Suprapubic skin (tissue), 4 donors: ENCODE measurements around the gene CC2D2A. TPM values are rescaled to one million over a fixed set of nuclear protein-coding genes. Genes with fewer than 3 reads are reported as not detected.

Source experiments
- DNase-seq, 2 donors: peaks; one replicate each; pipeline ENCODE4 v3.0.0-alpha.2; 2019; ENCODE audit warnings: low spot score in 2 of 2
- H3K27ac ChIP-seq: fragments of 200-600 bp; sonication (generic); one replicate; pipeline ENCODE4 v1.5.1; 2019
- H3K27me3 ChIP-seq: fragments of 200-600 bp; sonication (generic); one replicate; pipeline ENCODE4 v1.5.1; 2019
- H3K36me3 ChIP-seq: fragments of 200-600 bp; sonication (generic); one replicate; pipeline ENCODE4 v1.5.1; 2019
- H3K4me1 ChIP-seq: fragments of 200-600 bp; sonication (generic); one replicate; pipeline ENCODE4 v1.5.1; 2019
- H3K4me3 ChIP-seq: fragments of 200-600 bp; sonication (generic); one replicate; pipeline ENCODE4 v1.5.1; 2019; ENCODE audit warnings: mild to moderate bottlenecking
- H3K9me3 ChIP-seq: fragments of 200-600 bp; sonication (generic); one replicate; pipeline ENCODE4 v1.5.1; 2019
- EP300 ChIP-seq: sonication (generic); formaldehyde crosslinking; IDR thresholded peaks from one replicate; pipeline ENCODE4 v1.6.1; 2017; ENCODE audit warnings: antibody characterized with exemption
- POLR2A ChIP-seq, 2 donors: fragments of 450-650 bp; IDR thresholded peaks; one replicate each; pipeline ENCODE4 v1.6.1; 2017; ENCODE audit warnings: antibody characterized with exemption in 2 of 2, mild to moderate bottlenecking in 2 of 2, moderate library complexity in 2 of 2
- POLR2AphosphoS5 ChIP-seq, 3 donors: sonication (generic); formaldehyde crosslinking; IDR thresholded peaks; one replicate each; pipeline ENCODE4 v1.6.1; 2017; ENCODE audit warnings: antibody characterized with exemption in 3 of 3
- WGBS: methylation state at CpG from one replicate; pipeline ENCODE4 v1.1.5; 2018; 5-methylcytosine and 5-hydroxymethylcytosine counted together
- total RNA-seq, 4 donors: library from RNA; depleted of rRNA; stranded (reverse); fragments of >200 nt; gene quantifications; one replicate each; pipeline ENCODE4 v1.1.0, GENCODE V29; 2016
- TF ChIP-seq, protein P1 (sequence below), 2 donors: fragments of 200-600 bp in 1 of 2; fragments of 450-650 bp in 1 of 2; sonication (generic) in 1 of 2; IDR thresholded peaks; one replicate each; pipeline ENCODE4 v1.5.1; 2016 to 2019; ENCODE audit warnings: antibody characterized with exemption in 2 of 2, mild to moderate bottlenecking in 1 of 2, moderate library complexity in 1 of 2

CC2D2A gene
- total RNA-seq, 4 donors from 2014 or later: 2.8 to 12.5 (median 7.9) TPM

DNA sequence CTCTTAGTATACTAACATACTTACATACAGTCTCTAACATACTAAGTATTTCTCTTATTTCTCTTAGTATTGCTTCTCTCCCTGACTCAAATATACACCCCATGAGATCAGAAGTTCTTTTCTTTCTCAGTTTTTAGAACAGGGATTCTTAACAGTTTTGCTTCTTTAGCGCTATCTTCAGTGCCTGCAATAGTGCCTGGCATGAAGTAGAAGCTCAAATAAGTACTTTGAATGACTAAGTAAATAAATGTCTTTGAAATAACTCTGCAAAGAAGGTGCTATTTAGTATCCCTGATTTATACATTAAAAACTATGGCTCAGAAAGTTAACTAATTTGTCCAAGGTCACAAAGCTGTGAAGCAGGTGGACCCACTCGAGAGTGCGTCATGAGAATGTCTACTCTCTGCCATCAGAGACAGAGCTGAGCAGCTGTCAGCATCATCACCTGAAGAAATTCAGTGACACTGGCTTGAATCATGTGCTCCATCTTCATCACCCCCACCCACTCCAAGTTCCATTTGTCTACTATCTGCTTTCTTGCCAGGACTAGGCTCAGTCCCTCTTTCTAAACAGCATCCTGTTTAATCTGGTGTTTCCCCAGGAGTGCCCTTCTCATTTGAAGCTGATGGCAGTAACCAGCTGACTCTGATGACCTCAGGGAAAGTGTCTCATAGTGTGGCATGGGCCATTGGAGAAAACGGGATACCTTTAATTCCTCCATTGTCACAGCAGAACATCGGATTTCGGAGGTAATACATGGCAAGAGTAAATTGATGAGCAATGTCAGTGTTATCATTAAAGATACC lies 83.1 kb downstream of the CC2D2A start:
- Histone ChIP-seq H3K4me3 (no peak overlapping the region), H3K27ac (no peak overlapping the region), H3K27me3 (no peaks in the 10 kb centered on the region), H3K36me3 (peaks cover 14% of the 10 kb centered on the region), H3K4me1 (no peaks in the 10 kb centered on the region), H3K9me3 (no peaks in the 10 kb centered on the region)
- 96% methylated on average over 6 of the region's 6 CpGs for WGBS
- no peak for DNase-seq
- TF ChIP-seq EP300: no peak
- TF ChIP-seq POLR2A (IDR thresholded peaks at IDR 0.05): no peak
- TF ChIP-seq POLR2AphosphoS5 (IDR thresholded peaks at IDR 0.05): no peak
- TF ChIP-seq, protein P1, sequence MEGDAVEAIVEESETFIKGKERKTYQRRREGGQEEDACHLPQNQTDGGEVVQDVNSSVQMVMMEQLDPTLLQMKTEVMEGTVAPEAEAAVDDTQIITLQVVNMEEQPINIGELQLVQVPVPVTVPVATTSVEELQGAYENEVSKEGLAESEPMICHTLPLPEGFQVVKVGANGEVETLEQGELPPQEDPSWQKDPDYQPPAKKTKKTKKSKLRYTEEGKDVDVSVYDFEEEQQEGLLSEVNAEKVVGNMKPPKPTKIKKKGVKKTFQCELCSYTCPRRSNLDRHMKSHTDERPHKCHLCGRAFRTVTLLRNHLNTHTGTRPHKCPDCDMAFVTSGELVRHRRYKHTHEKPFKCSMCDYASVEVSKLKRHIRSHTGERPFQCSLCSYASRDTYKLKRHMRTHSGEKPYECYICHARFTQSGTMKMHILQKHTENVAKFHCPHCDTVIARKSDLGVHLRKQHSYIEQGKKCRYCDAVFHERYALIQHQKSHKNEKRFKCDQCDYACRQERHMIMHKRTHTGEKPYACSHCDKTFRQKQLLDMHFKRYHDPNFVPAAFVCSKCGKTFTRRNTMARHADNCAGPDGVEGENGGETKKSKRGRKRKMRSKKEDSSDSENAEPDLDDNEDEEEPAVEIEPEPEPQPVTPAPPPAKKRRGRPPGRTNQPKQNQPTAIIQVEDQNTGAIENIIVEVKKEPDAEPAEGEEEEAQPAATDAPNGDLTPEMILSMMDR (IDR thresholded peaks at IDR 0.05): no peak

- H3K36me3 ChIP-seq: peaks cover 14% of the 10 kb centered on the region
- H3K27me3 ChIP-seq: no peaks in the 10 kb centered on the region
- H3K9me3 ChIP-seq: no peaks in the 10 kb centered on the region
- WGBS: 94% methylated on average over 4 of the region's 4 CpGs
- TF ChIP-seq POLR2AphosphoS5 (IDR thresholded peaks at IDR 0.05) (no peak), EP300 (no peak), POLR2A (IDR thresholded peaks at IDR 0.05) (no peak)
- TF ChIP-seq, protein P1 (IDR thresholded peaks at IDR 0.05): no peak
- no peak for DNase-seq
- H3K4me3 ChIP-seq: no peak overlapping the region
- no peaks in the 10 kb centered on the region for H3K4me1 ChIP-seq
- H3K27ac ChIP-seq: no peak overlapping the region
Observed at GRCh38 chr4:15556511-15557092, 86.9 kb downstream of the CC2D2A start.

DNA sequence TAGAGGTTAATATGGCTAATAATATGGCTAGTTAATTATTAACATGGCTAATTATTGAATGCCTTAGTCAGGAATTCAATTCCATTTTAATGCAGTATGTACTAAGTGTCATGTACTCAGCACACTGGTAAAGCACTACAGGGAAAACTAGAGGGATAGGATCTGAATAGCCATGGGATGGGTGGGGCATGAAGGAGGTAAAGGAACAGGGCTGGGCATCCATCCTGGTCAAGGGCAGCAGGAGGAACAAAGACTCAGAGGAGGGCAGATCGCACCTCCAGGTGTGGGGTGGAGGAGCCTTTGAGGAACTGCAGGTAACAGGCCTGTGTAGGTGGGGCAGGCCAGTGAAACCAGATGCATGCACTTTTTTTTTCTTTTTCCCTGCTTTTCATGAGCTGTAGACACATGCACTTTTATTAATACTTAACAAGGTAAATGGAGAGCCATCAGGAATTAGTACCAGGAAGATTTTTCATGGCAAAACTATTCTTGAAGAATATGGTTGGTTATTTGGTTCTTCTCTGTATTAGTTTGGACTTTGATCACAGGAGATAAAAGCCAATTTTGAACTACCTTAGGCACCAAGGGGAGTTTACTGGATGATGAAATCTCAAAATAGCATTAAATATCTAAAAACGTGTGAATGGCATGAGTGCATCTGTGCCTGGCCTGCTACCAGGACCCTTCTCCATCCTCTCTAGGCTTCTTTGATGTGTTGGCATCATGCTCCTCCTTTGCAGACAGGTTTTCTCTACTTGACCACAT lies 88.3 kb downstream of the CC2D2A start:
- Histone ChIP-seq H3K9me3 (no peaks in the 10 kb centered on the region), H3K36me3 (peaks cover 14% of the 10 kb centered on the region), H3K4me1 (no peaks in the 10 kb centered on the region), H3K4me3 (no peak overlapping the region), H3K27me3 (no peaks in the 10 kb centered on the region), H3K27ac (no peak overlapping the region)
- WGBS: 81% methylated on average over 2 of the region's 2 CpGs
- no peak for DNase-seq
- no peak for TF ChIP-seq EP300
- TF ChIP-seq, protein P1 (IDR thresholded peaks at IDR 0.05): no peak
- TF ChIP-seq POLR2A (IDR thresholded peaks at IDR 0.05): no peak
- TF ChIP-seq POLR2AphosphoS5 (IDR thresholded peaks at IDR 0.05): no peak

GRCh38 chr4:15558561-15558960 lies 88.9 kb downstream of the CC2D2A start:
- WGBS: 88% methylated on average over 2 of the region's 2 CpGs
- H3K9me3 ChIP-seq: no peaks in the 10 kb centered on the region
- H3K4me1 ChIP-seq: no peaks in the 10 kb centered on the region
- no peak overlapping the region for H3K4me3 ChIP-seq
- no peak for DNase-seq
- H3K27me3 ChIP-seq: no peaks in the 10 kb centered on the region
- peaks cover 20% of the 10 kb centered on the region for H3K36me3 ChIP-seq
- no peak overlapping the region for H3K27ac ChIP-seq
- TF ChIP-seq EP300: no peak
- TF ChIP-seq POLR2A (IDR thresholded peaks at IDR 0.05): no peak
- TF ChIP-seq, protein P1 (IDR thresholded peaks at IDR 0.05): no peak
- TF ChIP-seq POLR2AphosphoS5 (IDR thresholded peaks at IDR 0.05): no peak

DNA sequence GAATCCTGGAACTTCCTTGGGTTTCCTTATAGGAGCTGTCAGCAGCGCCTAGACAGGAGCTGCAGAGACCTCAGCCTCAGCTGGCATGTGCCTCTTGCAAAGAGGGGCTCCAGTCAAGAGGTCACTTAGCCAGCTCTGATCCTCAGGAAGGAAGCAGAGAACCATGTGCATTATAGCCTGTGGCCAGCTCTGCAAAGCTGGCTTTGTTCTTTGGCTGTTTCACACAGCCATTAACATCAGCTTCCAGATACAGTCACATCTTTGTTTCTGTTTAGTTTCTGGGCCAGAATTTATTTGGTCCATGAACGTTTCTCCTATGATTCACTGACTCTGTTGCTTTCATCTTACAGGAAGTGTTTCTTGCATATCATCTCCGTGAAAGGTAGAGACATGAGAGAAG lies 92.4 kb downstream of the CC2D2A start:
- H3K4me3 ChIP-seq: no peak overlapping the region
- 54% methylated on average over 3 of the region's 3 CpGs for WGBS
- TF ChIP-seq POLR2A (IDR thresholded peaks at IDR 0.05) (no peak), EP300 (no peak), POLR2AphosphoS5 (IDR thresholded peaks at IDR 0.05) (no peak)
- TF ChIP-seq, protein P1 (IDR thresholded peaks at IDR 0.05): no peak
- H3K9me3 ChIP-seq: no peaks in the 10 kb centered on the region
- H3K27ac ChIP-seq: no peak overlapping the region
- H3K27me3 ChIP-seq: no peaks in the 10 kb centered on the region
- DNase-seq: no peak
- peaks cover 23% of the 10 kb centered on the region for H3K36me3 ChIP-seq
- H3K4me1 ChIP-seq: no peaks in the 10 kb centered on the region
